Activated naive CD8-positive, alpha-beta T cell treated with anti-CD3 and anti-CD28 coated beads, Interleukin-2, amount 10 ng/mL, durations not matched to agents 7 days and 5 days (primary cell): ENCODE results near the gene TMEM45B. TPM values are rescaled to one million over a fixed set of nuclear protein-coding genes. Genes with fewer than 3 reads are reported as not detected.
A peak's percentile ranks its signal among the peaks of the same experiment; 100 is the strongest.
"Not testable (repeated sequence)": the region's sequence is repeated elsewhere in the genome, so short reads cannot be mapped to it uniquely, and the experiment has no call there.

Experiments used
- ATAC-seq: fragments of 150-1000 bp; cut with Tn5 transposase; one replicate; pipeline ENCODE4 v1.10.0; 2021; ENCODE audit warnings: low read depth, moderate library complexity
- POLR2A ChIA-PET: fragments of 350-600 bp; sonication (Branson Sonifier 250); formaldehyde crosslinking; loops from one replicate; lab custom pipeline; 2021; ENCODE audit warnings: antibody characterized with exemption; lab: Charles Lee
- DNase-seq: peaks from one replicate; pipeline ENCODE4 v3.0.0; 2021
- H3K27ac Mint-ChIP-seq: one replicate; pipeline ENCODE4 v1.8.0; 2022; ENCODE audit warnings: mild to moderate bottlenecking, mixed read lengths
- H3K27me3 Mint-ChIP-seq: one replicate; pipeline ENCODE4 v1.8.0; 2022; ENCODE audit warnings: mild to moderate bottlenecking, moderate library complexity, mixed read lengths
- H3K36me3 Mint-ChIP-seq: one replicate; pipeline ENCODE4 v1.8.0; 2021; ENCODE audit warnings: mild to moderate bottlenecking, mixed read lengths
- H3K4me1 Mint-ChIP-seq: one replicate; pipeline ENCODE4 v1.8.0; 2021; ENCODE audit warnings: mixed read lengths
- H3K4me3 Mint-ChIP-seq: one replicate; pipeline ENCODE4 v1.8.0; 2022; ENCODE audit warnings: mild to moderate bottlenecking, moderate library complexity, mixed read lengths
- H3K9me3 Mint-ChIP-seq: one replicate; pipeline ENCODE4 v1.8.0; 2021; ENCODE audit warnings: mixed read lengths
- total RNA-seq, 2 experiments: library from RNA; stranded (reverse); gene quantifications; one replicate each; pipeline ENCODE4 v1.2.3, GENCODE V29; 2021

TMEM45B gene
- total RNA-seq, 2 experiments from 2014 or later = 0.91 to 1.5 TPM

GRCh38 chr11:129868626-129869025, 53.0 kb downstream of the TMEM45B start:
- H3K36me3 Mint-ChIP-seq = peaks cover 42% of the 10 kb centered on the region
- not testable (repeated sequence) for H3K9me3 Mint-ChIP-seq

GRCh38 chr11:129871914-129872313, 56.3 kb downstream of the TMEM45B start:
- no peak overlapping the region for H3K4me3 Mint-ChIP-seq
- POLR2A ChIA-PET = no interaction called here
- DNase-seq (no peak), ATAC-seq (no peak)
- peaks cover 3% of the 10 kb centered on the region for H3K4me1 Mint-ChIP-seq
- peaks cover 33% of the 10 kb centered on the region for H3K36me3 Mint-ChIP-seq
- no peak overlapping the region for H3K27ac Mint-ChIP-seq
- no peaks in the 10 kb centered on the region for H3K27me3 Mint-ChIP-seq
- H3K9me3 Mint-ChIP-seq = no peaks in the 10 kb centered on the region

More at GRCh38 chr11:129868626-129869025, 53.0 kb downstream of the TMEM45B start:
- ATAC-seq, H3K4me3 Mint-ChIP-seq, POLR2A ChIA-PET, H3K4me1 Mint-ChIP-seq, DNase-seq, H3K27ac Mint-ChIP-seq, H3K27me3 Mint-ChIP-seq: not testable (repeated sequence)

GRCh38 chr11:129880311-129880710, 64.7 kb downstream of the TMEM45B start:
- H3K36me3 Mint-ChIP-seq = peaks cover 28% of the 10 kb centered on the region
- peaks cover 2% of the 10 kb centered on the region for H3K4me1 Mint-ChIP-seq
- POLR2A ChIA-PET = no interaction called here
- DNase-seq = no peak
- H3K4me3 Mint-ChIP-seq = no peak overlapping the region
- H3K9me3 Mint-ChIP-seq = no peaks in the 10 kb centered on the region
- H3K27ac Mint-ChIP-seq = no peak overlapping the region
- no peak for ATAC-seq
- H3K27me3 Mint-ChIP-seq = no peaks in the 10 kb centered on the region

GRCh38 chr11:129881570-129882170, 66.0 kb downstream of the TMEM45B start:
- Mint-ChIP-seq H3K27ac (no peak overlapping the region), H3K36me3 (peaks cover 34% of the 10 kb centered on the region), H3K27me3 (no peaks in the 10 kb centered on the region), H3K4me3 (no peak overlapping the region), H3K9me3 (no peaks in the 10 kb centered on the region), H3K4me1 (peaks cover 2% of the 10 kb centered on the region)
- peak; percentile 48 for DNase-seq
- POLR2A ChIA-PET = no interaction called here
- no peak for ATAC-seq

GRCh38 chr11:129884581-129884980, 68.9 kb downstream of the TMEM45B start:
- POLR2A ChIA-PET = no interaction called here
- H3K27ac Mint-ChIP-seq = no peak overlapping the region

GRCh38 chr11:129885381-129885780, 69.7 kb downstream of the TMEM45B start:
- POLR2A ChIA-PET = no interaction called here
- Mint-ChIP-seq H3K4me3 (no peak overlapping the region), H3K9me3 (no peaks in the 10 kb centered on the region), H3K4me1 (peaks cover 17% of the 10 kb centered on the region), H3K27ac (no peak overlapping the region), H3K27me3 (no peaks in the 10 kb centered on the region), H3K36me3 (peaks cover 33% of the 10 kb centered on the region)
- no peak for ATAC-seq
- no peak for DNase-seq

More at GRCh38 chr11:129884581-129884980, 68.9 kb downstream of the TMEM45B start:
- H3K4me1 Mint-ChIP-seq = peaks cover 17% of the 10 kb centered on the region
- no peaks in the 10 kb centered on the region for H3K27me3 Mint-ChIP-seq
- no peaks in the 10 kb centered on the region for H3K9me3 Mint-ChIP-seq
- no peak overlapping the region for H3K4me3 Mint-ChIP-seq
- ATAC-seq (no peak), DNase-seq (no peak)
- H3K36me3 Mint-ChIP-seq = peaks cover 35% of the 10 kb centered on the region

GRCh38 chr11:129888451-129888850, 72.8 kb downstream of the TMEM45B start:
- H3K27ac Mint-ChIP-seq = peak overlapping the region; percentile 75
- no peaks in the 10 kb centered on the region for H3K9me3 Mint-ChIP-seq
- H3K4me1 Mint-ChIP-seq = peaks cover 24% of the 10 kb centered on the region
- peak overlapping the region; percentile 31 for H3K4me3 Mint-ChIP-seq
- ATAC-seq = peak; percentile 99
- DNase-seq = no peak
- H3K27me3 Mint-ChIP-seq = no peaks in the 10 kb centered on the region
- peaks cover 52% of the 10 kb centered on the region for H3K36me3 Mint-ChIP-seq
- POLR2A ChIA-PET = interaction anchor here (0.6 kb wide), 1 partner anchor 10 kb away, joined by 3 read pairs; no protein-coding TSS in a partner anchor

- H3K27ac Mint-ChIP-seq = peak overlapping the region; percentile 86
- H3K4me1 Mint-ChIP-seq = peaks cover 19% of the 10 kb centered on the region
- DNase-seq (no peak), ATAC-seq (peak; percentile 2)
- H3K4me3 Mint-ChIP-seq = peak overlapping the region; percentile 88
- POLR2A ChIA-PET = interaction anchor here (1.0 to 1.7 kb wide), 2 partner anchors 25 to 108 kb away, joined by 5 to 9 read pairs; partner anchors contain the start of gene PRDM10
- H3K9me3 Mint-ChIP-seq = no peaks in the 10 kb centered on the region
- H3K27me3 Mint-ChIP-seq = peaks cover 3% of the 10 kb centered on the region
- peaks cover 25% of the 10 kb centered on the region for H3K36me3 Mint-ChIP-seq
Observed at GRCh38 chr11:129894278-129895125, 78.9 kb downstream of the TMEM45B start.

GRCh38 chr11:129895126-129896041, 79.7 kb downstream of the TMEM45B start, which contains the start of gene NFRKB:
Gene NFRKB (minus strand): TSS chr11:129895578. CDS start chr11:129892849, 2,729 bp downstream.
- POLR2A ChIA-PET = interaction anchor here (1.0 to 1.7 kb wide), 2 partner anchors 107 to 108 kb away, joined by 3 to 9 read pairs; partner anchors contain the start of gene PRDM10
- peaks cover 3% of the 10 kb centered on the region for H3K27me3 Mint-ChIP-seq
- H3K27ac Mint-ChIP-seq = peak within 1 kb of the TSS; percentile 86
- H3K9me3 Mint-ChIP-seq = no peaks in the 10 kb centered on the region
- peaks cover 17% of the 10 kb centered on the region for H3K4me1 Mint-ChIP-seq
- peak; percentile 95 for DNase-seq
- ATAC-seq = peak; percentile 96
- H3K4me3 Mint-ChIP-seq = peak within 1 kb of the TSS; percentile 88
- H3K36me3 Mint-ChIP-seq = peaks cover 21% of the 10 kb centered on the region

- Mint-ChIP-seq H3K36me3 (peaks cover 21% of the 10 kb centered on the region), H3K27ac (peak overlapping the region; percentile 70), H3K27me3 (peaks cover 3% of the 10 kb centered on the region), H3K9me3 (no peaks in the 10 kb centered on the region), H3K4me3 (peak overlapping the region; percentile 88), H3K4me1 (peaks cover 17% of the 10 kb centered on the region)
- no peak for DNase-seq
- no peak for ATAC-seq
- POLR2A ChIA-PET = interaction anchor here (1.0 to 1.7 kb wide), 2 partner anchors 106 to 108 kb away, joined by 3 to 9 read pairs; partner anchors contain the start of gene PRDM10
Observed at GRCh38 chr11:129896062-129896461, 80.4 kb downstream of the TMEM45B start.

- no peak overlapping the region for H3K27ac Mint-ChIP-seq
- POLR2A ChIA-PET = no interaction called here
- no peak for ATAC-seq
- H3K4me1 Mint-ChIP-seq = no peaks in the 10 kb centered on the region
- H3K36me3 Mint-ChIP-seq = peaks cover 16% of the 10 kb centered on the region
- no peaks in the 10 kb centered on the region for H3K9me3 Mint-ChIP-seq
- H3K27me3 Mint-ChIP-seq = no peaks in the 10 kb centered on the region
- DNase-seq = no peak
- no peak overlapping the region for H3K4me3 Mint-ChIP-seq
Observed at GRCh38 chr11:129905402-129905801, 89.8 kb downstream of the TMEM45B start.
